Activated B cell treated with CpG ODN at 0.5 μM for 24 hours (primary cell): ENCODE measurements around the gene CCDC15. TPM values are rescaled to one million over a fixed set of nuclear protein-coding genes. Genes with fewer than 3 reads are reported as not detected.

Source experiments
- ATAC-seq: fragments of 200-7000 bp; cut with Tn5 transposase; one replicate; pipeline ENCODE4 v1.10.0; 2021; ENCODE audit warnings: low read depth, mild to moderate bottlenecking, moderate library complexity
- CTCF ChIA-PET: fragments of 350-600 bp; sonication (Branson Sonifier 250); formaldehyde crosslinking; loops from one replicate; lab custom pipeline; 2021; ENCODE audit warnings: antibody characterized with exemption; lab: Charles Lee
- POLR2A ChIA-PET: fragments of 350-600 bp; sonication (Branson Sonifier 250); formaldehyde crosslinking; loops from one replicate; lab custom pipeline; 2021; ENCODE audit warnings: antibody characterized with exemption; lab: Charles Lee
- DNase-seq: peaks from one replicate; pipeline ENCODE4 v3.0.0; 2022
- H3K27ac Mint-ChIP-seq: one replicate; pipeline ENCODE4 v1.8.0; 2020; ENCODE audit warnings: mixed read lengths
- H3K27me3 Mint-ChIP-seq: one replicate; pipeline ENCODE4 v1.8.0; 2021; ENCODE audit warnings: mixed read lengths
- H3K36me3 Mint-ChIP-seq: one replicate; pipeline ENCODE4 v1.8.0; 2021; ENCODE audit warnings: low read depth, mixed read lengths
- H3K4me1 Mint-ChIP-seq: one replicate; pipeline ENCODE4 v1.8.0; 2021; ENCODE audit warnings: mixed read lengths
- H3K4me3 Mint-ChIP-seq: one replicate; pipeline ENCODE4 v1.8.0; 2020; ENCODE audit warnings: mild to moderate bottlenecking, mixed read lengths
- H3K9me3 Mint-ChIP-seq: one replicate; pipeline ENCODE4 v1.8.0; 2020; ENCODE audit warnings: mixed read lengths
- intact Hi-C: fragments of 100-400 bp; cut with micrococcal nuclease; formaldehyde crosslinking; loops from one replicate; pipeline ENCODE4 v1.15.1; 2024
- total RNA-seq: library from RNA; stranded (reverse); gene quantifications from 2 replicates; pipeline ENCODE4 v1.2.3, GENCODE V29; 2022
- TF ChIP-seq, protein P1 (sequence below): fragments of 200-600 bp; IDR thresholded peaks from one replicate; pipeline ENCODE4 v1.8.0; 2022; ENCODE audit warnings: antibody characterized with exemption, mild to moderate bottlenecking

CCDC15 gene
- total RNA-seq, 1 donor from 2014 or later: 0.71 TPM

DNA sequence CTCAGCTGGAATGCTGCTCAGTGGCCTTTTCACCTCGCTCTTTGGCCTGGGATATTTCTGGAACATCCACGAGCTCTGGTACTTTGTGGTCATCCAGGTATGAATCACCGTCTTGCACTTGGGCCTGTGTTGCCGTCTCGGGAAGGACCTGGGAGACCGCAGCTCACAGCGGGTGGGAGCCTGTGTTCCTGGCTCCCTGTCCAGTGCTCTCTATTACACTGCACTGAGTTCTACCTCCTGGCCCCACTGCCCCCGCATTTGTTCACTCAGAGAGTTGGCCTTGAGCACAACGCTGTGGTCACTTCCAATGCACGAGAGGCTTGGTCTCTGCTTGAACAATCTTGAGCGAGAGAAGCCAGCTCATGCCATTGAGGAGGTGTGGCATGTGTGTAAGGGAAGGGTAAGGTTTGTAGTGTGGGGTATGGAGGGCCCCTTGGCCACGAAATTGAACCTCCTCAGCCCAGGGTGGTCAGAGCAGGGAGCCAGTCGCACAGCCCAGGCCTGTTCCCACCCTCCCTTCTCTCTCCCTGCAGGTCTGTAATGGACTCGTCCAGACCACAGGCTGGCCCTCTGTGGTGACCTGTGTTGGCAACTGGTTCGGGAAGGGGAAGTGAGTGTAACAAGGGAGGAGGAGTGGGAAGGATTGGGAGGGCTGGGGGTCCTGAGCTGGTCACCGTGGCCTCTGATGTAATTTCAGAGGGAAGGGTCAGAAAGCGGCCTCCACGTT lies 125.3 kb downstream of the CCDC15 start:
- ChIA-PET POLR2A (no interaction called here), CTCF (interaction anchor here (0.6 kb wide), 1 partner anchor 11 kb away, joined by 3 read pairs; no protein-coding TSS in a partner anchor)
- Mint-ChIP-seq H3K27ac (no peak overlapping the region), H3K9me3 (no peaks in the 10 kb centered on the region), H3K36me3 (peaks cover 5% of the 10 kb centered on the region), H3K4me1 (peaks cover 5% of the 10 kb centered on the region), H3K4me3 (no peak overlapping the region), H3K27me3 (no peaks in the 10 kb centered on the region)
- intact Hi-C loops: loop anchor here (10.0 kb wide), 1 partner anchor 455 kb away; the partner anchor contains the start of gene TBRG1
- DNase-seq (no peak), ATAC-seq (no peak)
- TF ChIP-seq, protein P1, sequence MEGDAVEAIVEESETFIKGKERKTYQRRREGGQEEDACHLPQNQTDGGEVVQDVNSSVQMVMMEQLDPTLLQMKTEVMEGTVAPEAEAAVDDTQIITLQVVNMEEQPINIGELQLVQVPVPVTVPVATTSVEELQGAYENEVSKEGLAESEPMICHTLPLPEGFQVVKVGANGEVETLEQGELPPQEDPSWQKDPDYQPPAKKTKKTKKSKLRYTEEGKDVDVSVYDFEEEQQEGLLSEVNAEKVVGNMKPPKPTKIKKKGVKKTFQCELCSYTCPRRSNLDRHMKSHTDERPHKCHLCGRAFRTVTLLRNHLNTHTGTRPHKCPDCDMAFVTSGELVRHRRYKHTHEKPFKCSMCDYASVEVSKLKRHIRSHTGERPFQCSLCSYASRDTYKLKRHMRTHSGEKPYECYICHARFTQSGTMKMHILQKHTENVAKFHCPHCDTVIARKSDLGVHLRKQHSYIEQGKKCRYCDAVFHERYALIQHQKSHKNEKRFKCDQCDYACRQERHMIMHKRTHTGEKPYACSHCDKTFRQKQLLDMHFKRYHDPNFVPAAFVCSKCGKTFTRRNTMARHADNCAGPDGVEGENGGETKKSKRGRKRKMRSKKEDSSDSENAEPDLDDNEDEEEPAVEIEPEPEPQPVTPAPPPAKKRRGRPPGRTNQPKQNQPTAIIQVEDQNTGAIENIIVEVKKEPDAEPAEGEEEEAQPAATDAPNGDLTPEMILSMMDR: no peak

DNA sequence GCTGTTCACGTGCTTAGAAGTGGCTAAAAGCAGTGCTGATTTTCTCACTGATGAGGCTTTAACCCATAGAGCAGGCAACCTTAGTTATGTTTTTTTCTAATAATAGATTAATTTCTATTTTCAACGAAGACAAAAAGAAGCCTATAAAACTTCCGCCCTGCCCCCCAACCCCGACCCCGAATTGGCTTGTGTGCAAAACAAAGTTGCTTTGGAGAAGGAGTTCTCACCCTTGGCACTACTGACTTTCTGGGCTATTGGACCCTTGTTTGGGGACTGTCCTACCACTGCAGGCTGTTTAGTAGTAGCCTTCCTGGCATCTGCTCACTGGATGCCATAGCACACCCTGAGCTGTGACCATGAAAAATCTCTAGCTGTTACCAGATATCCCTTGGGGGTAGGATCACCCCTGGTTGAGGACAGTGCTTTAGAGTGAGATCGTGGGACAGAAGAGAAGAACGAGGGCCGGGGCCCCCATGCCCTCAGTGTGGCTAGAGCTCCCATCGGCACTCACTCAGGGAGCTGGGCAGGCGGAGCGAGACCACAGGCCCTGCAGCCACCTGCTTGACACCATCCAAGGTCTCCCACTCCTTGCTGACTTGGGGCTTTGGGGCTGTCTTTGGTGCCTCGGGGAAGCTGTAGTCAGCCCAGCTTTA lies 126.0 kb downstream of the CCDC15 start:
- intact Hi-C loops: loop anchor here (10.0 kb wide), 1 partner anchor 455 kb away; the partner anchor contains the start of gene TBRG1
- Mint-ChIP-seq H3K4me3 (no peak overlapping the region), H3K27me3 (no peaks in the 10 kb centered on the region), H3K4me1 (no peaks in the 10 kb centered on the region), H3K9me3 (no peaks in the 10 kb centered on the region), H3K36me3 (peaks cover 6% of the 10 kb centered on the region), H3K27ac (no peak overlapping the region)
- POLR2A ChIA-PET: no interaction called here
- no peak for DNase-seq
- CTCF ChIA-PET: no interaction called here
- ATAC-seq: no peak
- TF ChIP-seq, protein P1: no peak

DNA sequence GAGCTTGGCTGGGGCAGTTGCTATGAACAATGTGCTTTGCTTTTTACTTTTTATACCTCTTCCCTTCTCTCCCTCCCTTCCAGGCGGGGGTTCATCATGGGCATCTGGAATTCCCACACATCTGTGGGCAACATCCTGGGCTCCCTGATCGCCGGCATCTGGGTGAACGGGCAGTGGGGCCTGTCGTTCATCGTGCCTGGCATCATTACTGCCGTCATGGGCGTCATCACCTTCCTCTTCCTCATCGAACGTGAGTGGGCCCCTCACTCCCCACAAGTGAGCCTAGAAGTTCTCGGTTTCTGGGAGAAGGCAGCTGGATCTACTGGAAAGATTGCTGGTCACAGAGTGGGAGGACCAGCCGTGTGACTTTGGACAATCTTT lies 126.5 kb downstream of the CCDC15 start:
- DNase-seq (no peak), ATAC-seq (no peak)
- H3K27ac Mint-ChIP-seq: no peak overlapping the region
- H3K4me3 Mint-ChIP-seq: no peak overlapping the region
- no peaks in the 10 kb centered on the region for H3K27me3 Mint-ChIP-seq
- H3K4me1 Mint-ChIP-seq: no peaks in the 10 kb centered on the region
- TF ChIP-seq, protein P1: no peak
- CTCF ChIA-PET: no interaction called here
- intact Hi-C loops: no loop called here
- POLR2A ChIA-PET: no interaction called here
- no peaks in the 10 kb centered on the region for H3K9me3 Mint-ChIP-seq
- peaks cover 9% of the 10 kb centered on the region for H3K36me3 Mint-ChIP-seq

DNA sequence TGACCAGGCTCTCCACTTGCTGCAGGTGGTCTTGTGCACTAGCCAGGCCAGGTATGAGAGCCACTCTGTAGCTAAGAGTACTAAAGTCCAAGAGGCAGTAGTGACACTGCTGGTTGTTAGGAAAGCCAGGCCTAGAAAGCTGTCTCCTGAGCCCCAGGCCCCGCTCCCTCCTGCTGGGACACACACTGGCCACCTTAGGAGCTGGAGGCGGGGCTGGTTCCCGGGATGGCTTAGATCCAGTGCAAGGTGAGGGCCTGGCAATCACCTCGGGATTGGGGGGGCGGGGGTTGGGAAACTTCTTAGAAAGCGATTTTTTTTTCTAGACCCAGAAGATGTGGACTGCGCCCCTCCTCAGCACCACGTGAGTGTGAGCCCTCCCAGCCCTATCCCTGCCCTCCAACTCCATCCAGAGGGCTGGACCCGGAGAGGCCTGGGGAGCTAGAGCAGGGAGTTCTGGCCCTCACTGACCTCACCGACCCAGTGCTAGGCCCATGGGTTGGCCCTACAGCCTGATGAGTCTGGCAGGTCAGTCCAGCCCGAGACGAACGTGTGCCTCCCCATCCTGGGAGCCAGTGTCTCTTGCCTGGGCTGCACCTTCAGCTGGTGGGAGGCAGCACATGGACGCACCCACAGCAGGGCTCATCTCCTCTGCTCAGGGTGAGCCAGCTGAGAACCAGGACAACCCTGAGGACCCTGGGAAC lies 127.2 kb downstream of the CCDC15 start:
- DNase-seq: no peak
- no peaks in the 10 kb centered on the region for H3K27me3 Mint-ChIP-seq
- ChIA-PET CTCF (no interaction called here), POLR2A (no interaction called here)
- no peak overlapping the region for H3K4me3 Mint-ChIP-seq
- peaks cover 13% of the 10 kb centered on the region for H3K36me3 Mint-ChIP-seq
- TF ChIP-seq, protein P1: no peak
- no peak overlapping the region for H3K27ac Mint-ChIP-seq
- no peak for ATAC-seq
- intact Hi-C loops: no loop called here
- H3K4me1 Mint-ChIP-seq: no peaks in the 10 kb centered on the region
- no peaks in the 10 kb centered on the region for H3K9me3 Mint-ChIP-seq

DNA sequence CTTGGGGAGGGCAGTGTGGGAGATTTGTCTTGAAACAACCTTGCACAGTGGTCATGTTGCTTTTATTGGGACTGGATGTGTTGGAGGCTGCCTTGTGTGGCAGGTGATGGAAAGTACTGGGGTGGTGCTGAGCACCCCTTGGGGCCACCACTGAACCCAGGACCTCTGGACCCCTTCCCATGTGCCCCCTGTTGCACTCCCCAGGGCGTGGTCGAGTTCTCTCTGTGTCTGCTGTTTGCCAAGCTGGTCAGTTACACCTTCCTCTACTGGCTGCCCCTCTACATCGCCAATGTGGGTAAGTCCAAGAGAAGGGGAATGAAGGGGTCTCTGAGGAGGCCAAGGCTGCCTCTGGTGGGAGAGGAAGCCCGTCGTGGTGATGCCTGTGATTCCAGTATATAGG lies 128.0 kb downstream of the CCDC15 start:
- Mint-ChIP-seq H3K27ac (no peak overlapping the region), H3K4me3 (no peak overlapping the region), H3K36me3 (peaks cover 14% of the 10 kb centered on the region), H3K27me3 (no peaks in the 10 kb centered on the region), H3K4me1 (no peaks in the 10 kb centered on the region), H3K9me3 (no peaks in the 10 kb centered on the region)
- DNase-seq (no peak), ATAC-seq (no peak)
- intact Hi-C loops: no loop called here
- TF ChIP-seq, protein P1: no peak
- CTCF ChIA-PET: interaction anchor here (1.3 kb wide), 1 partner anchor 9 kb away, joined by 4 read pairs; no protein-coding TSS in a partner anchor
- POLR2A ChIA-PET: interaction anchor here (0.7 kb wide), 1 partner anchor 11 kb away, joined by 3 read pairs; no protein-coding TSS in a partner anchor
